Activated T-cell treated with anti-CD3 and anti-CD28 coated beads, Interleukin-2, amount 50 U/mL, for 24 hours (primary cell): Measurements from ENCODE around the gene RIN1.
"Not testable (repeated sequence)": the region's sequence is repeated elsewhere in the genome, so short reads cannot be mapped to it uniquely, and the experiment has no call there.

Experiments
- DNase-seq: peaks from one replicate; pipeline ENCODE4 v3.0.0-alpha.2; 2020
- H3K27ac Mint-ChIP-seq: 2 replicates; pipeline ENCODE4 v1.8.0; 2020; ENCODE audit warnings: mild to moderate bottlenecking, mixed read lengths
- H3K27me3 Mint-ChIP-seq: 2 replicates; pipeline ENCODE4 v1.8.0; 2020; ENCODE audit warnings: mixed read lengths
- H3K36me3 Mint-ChIP-seq: 2 replicates; pipeline ENCODE4 v1.8.0; 2020; ENCODE audit warnings: low read depth, mixed read lengths
- H3K4me1 Mint-ChIP-seq: 2 replicates; pipeline ENCODE4 v1.8.0; 2020; ENCODE audit warnings: low read depth, mixed read lengths
- H3K4me3 Mint-ChIP-seq: 2 replicates; pipeline ENCODE4 v1.8.0; 2020; ENCODE audit warnings: mild to moderate bottlenecking, moderate library complexity, mixed read lengths
- H3K9me3 Mint-ChIP-seq: 2 replicates; pipeline ENCODE4 v1.8.0; 2020; ENCODE audit warnings: mixed read lengths

Gene RIN1, protein sequence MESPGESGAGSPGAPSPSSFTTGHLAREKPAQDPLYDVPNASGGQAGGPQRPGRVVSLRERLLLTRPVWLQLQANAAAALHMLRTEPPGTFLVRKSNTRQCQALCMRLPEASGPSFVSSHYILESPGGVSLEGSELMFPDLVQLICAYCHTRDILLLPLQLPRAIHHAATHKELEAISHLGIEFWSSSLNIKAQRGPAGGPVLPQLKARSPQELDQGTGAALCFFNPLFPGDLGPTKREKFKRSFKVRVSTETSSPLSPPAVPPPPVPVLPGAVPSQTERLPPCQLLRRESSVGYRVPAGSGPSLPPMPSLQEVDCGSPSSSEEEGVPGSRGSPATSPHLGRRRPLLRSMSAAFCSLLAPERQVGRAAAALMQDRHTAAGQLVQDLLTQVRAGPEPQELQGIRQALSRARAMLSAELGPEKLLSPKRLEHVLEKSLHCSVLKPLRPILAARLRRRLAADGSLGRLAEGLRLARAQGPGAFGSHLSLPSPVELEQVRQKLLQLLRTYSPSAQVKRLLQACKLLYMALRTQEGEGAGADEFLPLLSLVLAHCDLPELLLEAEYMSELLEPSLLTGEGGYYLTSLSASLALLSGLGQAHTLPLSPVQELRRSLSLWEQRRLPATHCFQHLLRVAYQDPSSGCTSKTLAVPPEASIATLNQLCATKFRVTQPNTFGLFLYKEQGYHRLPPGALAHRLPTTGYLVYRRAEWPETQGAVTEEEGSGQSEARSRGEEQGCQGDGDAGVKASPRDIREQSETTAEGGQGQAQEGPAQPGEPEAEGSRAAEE

DNA sequence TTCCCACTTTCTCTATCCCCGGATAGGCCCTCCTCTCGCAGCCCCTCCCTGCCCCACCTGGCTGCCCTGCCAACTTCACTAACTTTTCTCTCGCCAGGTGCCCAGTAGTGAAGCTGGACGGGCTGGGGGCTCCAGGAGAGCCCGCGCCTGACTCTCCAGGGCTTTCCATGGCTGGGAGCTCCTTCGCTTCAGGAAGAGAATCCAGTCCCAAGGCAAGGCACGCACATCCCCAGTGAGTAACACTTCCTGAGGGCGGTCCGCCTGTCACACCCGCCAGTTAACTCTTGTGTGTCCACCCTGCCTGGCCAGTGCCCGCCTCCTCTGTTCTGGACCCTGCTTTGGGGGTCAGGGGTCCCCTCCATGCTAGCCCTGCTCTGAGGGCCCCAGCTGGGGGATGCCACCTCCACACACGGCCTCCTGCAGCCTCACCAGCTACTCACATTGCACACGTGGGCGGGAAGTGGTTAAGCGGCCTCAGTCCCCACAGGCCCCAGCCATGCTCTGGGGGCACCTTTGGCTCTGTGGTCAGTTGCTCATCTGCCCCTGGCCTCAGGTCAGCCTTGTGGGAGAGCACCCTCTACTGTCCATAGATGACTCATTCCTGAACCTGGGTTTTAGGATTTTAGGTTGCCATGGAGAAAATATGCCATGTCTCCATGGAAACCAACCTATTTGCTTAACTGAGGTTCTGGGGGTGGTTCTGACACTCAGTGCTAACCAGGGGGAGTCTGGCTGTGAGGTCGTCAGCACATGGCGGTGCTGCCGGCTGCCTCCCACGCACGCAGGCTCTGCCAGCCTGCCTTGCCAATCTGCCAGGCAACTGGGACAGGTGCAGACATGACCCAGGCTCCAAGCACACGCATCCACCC lies at the start of gene RIN1:
Gene RIN1 (minus strand): TSS at position 201 of the 869 bp plus-strand sequence. CDS start 32 bp downstream, at position 169.
- Mint-ChIP-seq H3K27ac (peak within 1 kb of the TSS; percentile 88), H3K27me3 (no peaks in the 10 kb centered on the region), H3K9me3 (no peaks in the 10 kb centered on the region), H3K36me3 (peaks cover 44% of the 10 kb centered on the region), H3K4me1 (peaks cover 28% of the 10 kb centered on the region), H3K4me3 (peak within 1 kb of the TSS; percentile 67)
- DNase-seq: peak; percentile 75

DNA sequence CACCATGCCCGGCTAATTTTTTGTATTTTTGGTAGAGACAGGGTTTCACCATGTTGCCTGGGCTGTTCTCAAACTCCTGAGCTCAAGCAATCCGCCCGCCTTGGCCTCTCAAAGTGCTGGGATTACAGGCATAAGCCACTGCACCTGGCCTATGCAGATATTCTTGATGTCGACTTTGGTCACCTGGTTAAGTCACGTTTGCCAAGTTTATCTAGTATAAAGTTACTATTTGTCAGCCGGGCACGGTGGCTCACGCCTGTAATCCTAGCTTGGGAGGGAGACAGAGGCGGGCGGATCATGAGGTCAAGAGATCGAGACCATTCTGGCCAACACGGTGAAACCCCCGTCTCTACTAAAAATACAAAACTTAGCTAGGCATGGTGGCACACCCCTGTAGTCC lies 48.1 kb upstream of the RIN1 start:
- not testable (repeated sequence) for H3K27me3 Mint-ChIP-seq, H3K4me1 Mint-ChIP-seq, DNase-seq, H3K36me3 Mint-ChIP-seq, H3K9me3 Mint-ChIP-seq, H3K4me3 Mint-ChIP-seq, H3K27ac Mint-ChIP-seq

DNA sequence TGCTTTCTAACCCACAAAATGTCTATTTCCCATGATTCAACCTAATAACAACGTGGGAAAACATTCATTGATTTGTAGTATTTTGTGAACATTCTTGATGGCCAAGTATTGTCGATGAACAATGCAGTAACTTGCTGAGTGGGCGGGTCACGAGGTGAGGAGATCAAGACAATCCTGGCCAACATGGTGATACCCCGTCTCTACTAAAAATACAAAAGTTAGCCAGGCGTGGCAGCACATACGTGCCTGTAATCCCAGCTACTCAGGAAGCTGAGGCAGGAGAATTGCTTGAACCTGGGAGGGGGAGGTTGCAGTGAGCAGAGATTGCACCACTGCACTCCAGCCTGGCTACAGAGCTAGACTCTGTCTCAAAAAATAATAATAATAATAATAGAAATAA lies 44.0 kb upstream of the RIN1 start:
- H3K4me3 Mint-ChIP-seq, H3K27me3 Mint-ChIP-seq, H3K27ac Mint-ChIP-seq: not testable (repeated sequence)

DNA sequence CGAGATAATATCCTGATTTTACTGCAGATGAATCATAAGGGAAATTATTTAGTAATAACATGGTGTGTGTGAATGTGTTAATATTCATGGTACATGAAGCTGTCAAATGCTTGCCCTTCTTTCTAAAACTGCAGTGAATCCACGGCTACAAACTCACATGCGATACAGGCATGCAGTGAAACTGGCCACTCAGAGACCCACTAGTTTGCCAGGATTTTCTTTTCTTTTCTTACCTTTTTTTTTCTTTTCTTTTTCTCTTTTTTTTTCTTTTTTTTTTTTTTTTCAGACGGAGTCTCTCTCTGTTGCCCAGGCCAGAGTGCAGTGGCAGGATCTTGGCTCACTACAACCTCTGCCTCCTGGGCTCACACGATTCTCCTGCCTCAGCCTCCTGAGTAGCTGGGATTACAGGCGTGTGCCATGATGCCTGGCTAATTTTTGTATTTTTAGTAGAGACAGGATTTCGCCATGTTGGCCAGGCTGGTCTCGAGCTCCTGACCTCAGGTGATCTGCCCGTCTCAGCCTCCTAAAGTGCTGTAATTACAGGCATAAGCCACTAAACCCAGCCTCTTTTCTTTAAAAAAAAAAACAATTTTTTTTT lies 37.6 kb upstream of the RIN1 start:
- not testable (repeated sequence) for H3K27me3 Mint-ChIP-seq, H3K4me3 Mint-ChIP-seq
- peaks cover 19% of the 10 kb centered on the region for H3K36me3 Mint-ChIP-seq

More for the DNA sequence above, 44.0 kb upstream of the RIN1 start:
- H3K36me3 Mint-ChIP-seq, H3K9me3 Mint-ChIP-seq, DNase-seq, H3K4me1 Mint-ChIP-seq: not testable (repeated sequence)

DNA sequence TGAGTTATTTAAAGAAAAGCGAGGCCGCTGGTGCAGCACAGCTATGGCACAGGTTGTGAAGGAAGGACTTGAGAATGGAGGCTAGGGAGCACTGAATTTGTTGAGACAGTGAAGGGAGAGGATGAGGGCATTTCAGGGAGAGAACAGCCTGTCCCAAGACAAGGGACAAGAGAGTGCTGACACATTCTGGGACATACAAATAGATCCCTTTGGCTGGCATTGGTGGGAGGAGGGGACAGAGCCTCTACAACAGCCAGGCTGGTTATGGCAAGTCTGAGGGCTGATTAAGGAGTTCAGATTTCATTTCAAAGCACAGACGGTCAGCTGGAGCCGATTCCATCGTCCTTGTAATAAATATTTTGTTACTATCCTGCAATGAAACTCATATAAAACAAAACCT lies 37.0 kb upstream of the RIN1 start:
- Mint-ChIP-seq H3K36me3 (peaks cover 24% of the 10 kb centered on the region), H3K27ac (no peak overlapping the region), H3K4me1 (peaks cover 25% of the 10 kb centered on the region), H3K9me3 (no peaks in the 10 kb centered on the region), H3K4me3 (no peak overlapping the region), H3K27me3 (no peaks in the 10 kb centered on the region)
- DNase-seq: no peak

More for the DNA sequence above, 37.6 kb upstream of the RIN1 start:
- H3K27ac Mint-ChIP-seq, DNase-seq, H3K9me3 Mint-ChIP-seq: not testable (repeated sequence)
- peaks cover 25% of the 10 kb centered on the region for H3K4me1 Mint-ChIP-seq

DNA sequence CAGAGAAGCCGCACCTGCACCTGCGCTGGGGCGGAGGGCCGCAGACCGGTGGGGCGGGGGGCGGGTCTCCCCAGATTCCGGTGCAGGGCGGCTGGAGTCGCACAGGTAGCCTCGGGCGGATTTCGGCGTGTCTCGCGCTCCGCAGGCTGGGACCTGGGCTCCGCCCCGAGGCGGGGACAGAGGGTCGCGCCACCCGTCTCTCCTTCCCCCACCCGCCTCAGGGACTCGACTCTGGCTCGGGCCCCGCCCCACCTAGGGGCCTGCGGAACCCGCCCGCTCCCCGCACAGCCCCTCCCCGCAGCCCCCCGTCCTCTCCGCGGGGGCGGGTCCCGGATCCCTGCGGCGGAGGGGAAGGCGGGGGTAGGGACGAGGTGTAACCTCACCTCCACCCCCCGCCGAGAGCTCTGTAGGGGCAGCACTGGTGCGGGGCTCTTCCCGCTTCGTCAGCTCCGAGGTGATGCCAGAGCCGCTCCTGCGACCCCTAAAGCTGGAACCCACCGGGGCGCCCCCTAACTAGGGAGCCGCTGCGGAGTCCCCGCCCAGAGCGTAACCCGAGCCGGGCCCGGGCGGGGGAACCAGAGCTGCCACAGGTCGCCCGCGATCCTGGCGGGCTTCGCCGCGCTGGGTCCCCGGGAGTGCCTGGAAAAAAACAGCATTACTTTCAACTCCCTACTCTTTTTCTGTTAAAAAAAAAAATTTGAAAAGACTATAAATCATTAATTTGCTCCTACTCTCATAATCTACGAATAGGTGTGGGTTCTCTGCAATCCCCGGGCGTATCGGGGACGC lies 35.6 kb upstream of the RIN1 start, which contains the start of gene SLC29A2:
Gene SLC29A2 (minus strand): TSS at position 134 of the 789 bp plus-strand sequence. CDS start 169 bp downstream, outside the sequence.
- Mint-ChIP-seq H3K36me3 (peaks cover 38% of the 10 kb centered on the region), H3K27ac (peak within 1 kb of the TSS; percentile 92), H3K27me3 (no peaks in the 10 kb centered on the region), H3K9me3 (no peaks in the 10 kb centered on the region), H3K4me3 (peak within 1 kb of the TSS; percentile 92), H3K4me1 (peaks cover 25% of the 10 kb centered on the region)
- peak; percentile 89 for DNase-seq

DNA sequence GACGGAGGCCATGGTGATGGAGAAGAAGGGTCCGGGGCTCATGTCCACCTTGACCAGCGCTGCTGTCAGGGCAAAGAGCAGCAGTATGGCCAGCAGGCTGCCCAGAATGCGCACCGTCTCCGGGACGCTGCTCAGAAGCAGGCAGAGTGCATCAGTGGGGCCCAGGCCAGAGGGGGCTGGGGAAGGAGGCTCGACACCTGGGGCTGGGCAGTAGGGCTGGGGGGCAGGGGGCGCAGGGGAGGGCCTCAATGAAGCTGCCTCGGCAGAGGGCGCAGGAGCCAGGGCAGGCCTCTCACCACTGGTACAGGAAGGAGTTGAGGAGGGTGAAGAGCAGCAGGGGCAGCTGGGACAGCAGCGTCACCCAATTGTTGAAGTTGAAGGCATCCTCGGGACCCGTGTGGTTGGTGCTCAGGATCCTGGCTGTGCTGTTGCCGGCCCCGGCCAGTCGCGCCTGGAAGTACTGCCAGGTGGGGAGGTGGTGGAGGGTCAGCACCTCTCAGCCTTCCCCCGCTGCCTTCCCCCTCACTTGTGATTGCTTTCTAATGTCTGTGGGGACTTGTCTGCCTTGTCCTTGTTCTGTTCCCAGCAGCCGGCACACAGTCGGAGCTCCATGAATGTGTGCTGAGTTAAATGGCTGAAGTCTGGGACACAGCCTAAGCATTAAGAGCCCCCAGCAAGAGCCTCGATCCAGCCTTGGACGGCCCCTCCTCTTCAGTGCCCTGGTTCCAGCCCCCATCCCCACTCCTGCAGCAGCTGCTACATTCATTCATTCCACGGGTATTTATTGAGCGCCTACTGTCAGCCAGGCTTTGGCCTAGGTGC lies 33.0 kb upstream of the RIN1 start:
- peak overlapping the region; percentile 92 for H3K4me3 Mint-ChIP-seq
- H3K27ac Mint-ChIP-seq: peak overlapping the region; percentile 74
- H3K9me3 Mint-ChIP-seq: no peaks in the 10 kb centered on the region
- peaks cover 25% of the 10 kb centered on the region for H3K4me1 Mint-ChIP-seq
- H3K36me3 Mint-ChIP-seq: peaks cover 59% of the 10 kb centered on the region
- H3K27me3 Mint-ChIP-seq: no peaks in the 10 kb centered on the region
- no peak for DNase-seq

DNA sequence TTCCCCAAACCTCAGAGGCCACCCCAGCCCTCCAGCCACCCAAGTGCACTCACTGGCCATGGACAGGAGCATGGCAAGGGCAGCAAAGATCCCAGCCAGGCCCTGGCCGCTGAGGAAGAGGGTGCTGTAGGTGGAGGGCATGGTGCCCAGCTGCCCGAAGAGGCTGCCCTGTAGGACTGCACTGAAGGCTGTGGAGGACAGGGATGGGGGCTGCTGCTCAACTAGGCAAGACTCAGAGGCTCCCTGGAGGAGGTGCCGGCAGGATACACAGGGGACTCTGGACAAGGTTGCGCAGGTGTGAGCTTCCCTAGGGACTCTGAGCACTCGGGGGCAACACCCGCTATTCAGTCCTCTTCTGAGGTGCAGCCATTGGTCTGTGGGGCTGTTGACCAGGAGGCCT lies 32.2 kb upstream of the RIN1 start:
- no peaks in the 10 kb centered on the region for H3K27me3 Mint-ChIP-seq
- DNase-seq: no peak
- H3K4me1 Mint-ChIP-seq: peaks cover 25% of the 10 kb centered on the region
- H3K27ac Mint-ChIP-seq: peak overlapping the region; percentile 19
- H3K9me3 Mint-ChIP-seq: no peaks in the 10 kb centered on the region
- peaks cover 67% of the 10 kb centered on the region for H3K36me3 Mint-ChIP-seq
- no peak overlapping the region for H3K4me3 Mint-ChIP-seq

DNA sequence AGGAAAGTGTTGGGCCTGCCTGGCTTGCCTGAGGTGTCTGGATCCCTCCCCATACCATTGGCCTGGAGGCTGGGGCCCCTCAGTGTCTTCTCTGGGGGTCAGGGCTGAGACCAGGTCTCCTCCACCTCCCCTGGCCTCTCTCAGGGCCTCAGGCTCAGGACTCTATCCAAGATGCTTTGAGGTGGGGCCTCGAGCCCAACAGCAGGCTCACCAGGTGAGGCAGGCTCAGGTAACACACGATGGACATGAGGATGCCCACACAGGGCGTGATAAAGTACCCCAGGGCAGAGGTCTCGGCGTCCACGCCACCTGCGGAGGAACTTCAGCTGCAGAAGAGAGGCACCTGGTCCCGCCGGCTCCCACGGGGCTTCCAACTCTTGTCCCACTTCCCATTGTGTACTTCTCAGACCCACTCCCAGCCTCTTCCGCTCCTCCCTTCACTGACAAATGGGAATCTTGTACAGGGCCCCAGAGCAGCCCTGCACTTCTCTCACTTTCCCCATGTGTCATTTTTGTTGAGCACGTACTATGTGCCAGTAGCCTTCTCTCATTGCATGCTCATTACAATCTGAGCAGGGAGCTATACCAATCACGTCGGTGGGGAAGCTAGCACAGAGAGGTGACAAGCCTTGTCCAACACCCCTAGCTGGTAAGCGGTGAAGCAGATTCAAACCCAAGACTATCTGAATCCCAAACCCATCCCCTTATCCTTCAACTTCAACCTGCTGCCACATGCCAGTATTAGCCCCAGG lies 31.5 kb upstream of the RIN1 start:
- no peak overlapping the region for H3K4me3 Mint-ChIP-seq
- H3K9me3 Mint-ChIP-seq: no peaks in the 10 kb centered on the region
- no peak for DNase-seq
- H3K4me1 Mint-ChIP-seq: peaks cover 19% of the 10 kb centered on the region
- peak overlapping the region; percentile 19 for H3K27ac Mint-ChIP-seq
- H3K36me3 Mint-ChIP-seq: peaks cover 74% of the 10 kb centered on the region
- no peaks in the 10 kb centered on the region for H3K27me3 Mint-ChIP-seq

DNA sequence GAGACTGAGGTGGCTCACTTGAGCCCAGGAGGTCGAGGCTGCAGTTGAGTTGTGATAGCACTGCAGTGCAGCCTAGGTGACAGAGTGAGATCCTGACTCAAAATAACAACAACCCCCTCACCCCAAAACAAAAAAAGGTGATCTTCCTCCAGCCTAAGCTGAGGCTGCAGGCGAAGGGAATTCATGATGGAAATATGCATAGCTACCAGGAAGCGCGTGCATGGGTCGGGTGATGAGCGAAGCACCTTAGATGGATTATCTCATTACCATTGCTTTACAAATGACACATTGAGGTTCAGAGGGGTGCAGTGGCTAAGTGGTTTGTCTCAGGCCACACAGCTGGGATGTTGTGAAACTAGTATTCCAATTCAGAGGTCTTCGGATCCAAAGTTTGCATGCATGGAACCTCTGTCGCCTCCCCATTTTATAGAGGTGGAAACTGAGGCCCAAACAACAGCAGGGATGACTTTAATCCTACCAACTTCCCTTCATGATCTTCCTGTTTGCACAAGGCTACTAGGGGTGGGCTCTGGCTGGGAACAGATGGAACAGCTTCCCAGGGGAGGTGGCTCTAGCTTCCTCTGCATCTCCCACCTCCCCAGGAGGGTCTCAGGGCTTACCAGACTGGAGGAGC lies 30.7 kb upstream of the RIN1 start:
- no peak for DNase-seq
- Mint-ChIP-seq H3K36me3 (peaks cover 81% of the 10 kb centered on the region), H3K27ac (no peak overlapping the region), H3K9me3 (no peaks in the 10 kb centered on the region), H3K4me1 (peaks cover 15% of the 10 kb centered on the region), H3K4me3 (no peak overlapping the region), H3K27me3 (no peaks in the 10 kb centered on the region)

DNA sequence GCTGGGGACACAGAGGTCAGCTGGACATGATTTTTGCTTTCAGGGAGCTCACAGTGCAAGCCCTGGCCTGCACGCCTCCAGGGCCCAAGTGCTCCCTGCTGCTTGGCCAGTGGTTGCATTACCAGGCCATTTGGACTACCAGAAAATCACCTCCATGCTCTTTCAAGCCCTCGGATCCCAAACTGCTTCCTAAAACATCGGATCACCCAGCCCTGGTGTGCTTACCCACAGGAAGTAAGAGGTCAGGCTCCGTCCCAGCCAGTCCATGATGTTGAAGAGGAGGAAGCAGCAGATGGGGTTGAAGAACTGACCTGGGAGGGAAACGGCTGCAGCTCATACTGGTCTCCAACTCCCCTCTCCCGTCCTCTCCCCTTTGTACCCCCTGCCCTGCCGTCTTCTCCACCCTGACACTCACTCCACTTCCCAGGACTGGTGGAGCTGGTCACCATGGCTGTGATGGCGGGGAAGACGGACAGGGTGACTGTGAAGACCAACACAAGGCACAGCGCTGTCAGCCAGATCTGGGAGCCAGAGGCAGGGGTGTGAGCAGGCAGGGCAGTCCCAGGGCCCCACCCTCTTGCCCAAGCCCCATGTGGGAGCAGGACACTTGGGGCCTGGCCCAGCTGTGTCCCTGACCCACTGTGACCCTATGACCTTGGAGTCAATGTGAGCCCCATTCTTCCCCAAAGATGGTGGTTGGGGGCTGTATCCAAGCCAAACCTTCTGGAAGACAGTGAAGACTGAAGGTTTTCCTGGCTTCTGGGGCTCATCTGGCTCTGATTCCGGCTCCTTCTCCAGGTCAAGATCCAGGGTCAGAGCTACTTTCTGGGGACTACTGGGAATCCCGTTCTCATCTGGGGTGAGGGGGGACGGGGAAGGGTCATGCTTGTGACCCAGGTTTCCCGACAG lies 29.7 kb upstream of the RIN1 start:
- DNase-seq: no peak
- Mint-ChIP-seq H3K4me1 (peaks cover 14% of the 10 kb centered on the region), H3K36me3 (peaks cover 85% of the 10 kb centered on the region), H3K27me3 (no peaks in the 10 kb centered on the region), H3K9me3 (no peaks in the 10 kb centered on the region), H3K27ac (peak overlapping the region; percentile 40), H3K4me3 (no peak overlapping the region)
